ENCODE data around the gene SOCS4. TPM values are rescaled to one million over a fixed set of nuclear protein-coding genes. Genes with fewer than 3 reads are reported as not detected.

SOCS4 gene
- total and polyA plus RNA-seq, 2 experiments from 2014 or later = 17.7 to 24.9 TPM

GRCh38 chr14:55085060-55085660 is 58.1 kb downstream of the SOCS4 start:
- Histone ChIP-seq H2AFZ (no peak overlapping the region), H3K27ac (ENCODE audit: low read depth) (no peak overlapping the region), H3F3A (replicated peaks; ENCODE audit: low read depth) (no peaks in the 10 kb centered on the region), H3K36me3 (ENCODE audit: insufficient read depth) (no peaks in the 10 kb centered on the region), H4K20me1 (replicated peaks; ENCODE audit: insufficient read depth) (no peaks in the 10 kb centered on the region), H3K9me2 (ENCODE audit: insufficient read depth) (no peaks in the 10 kb centered on the region), H3K4me3 (no peak overlapping the region), H3K79me2 (replicated peaks; ENCODE audit: insufficient read depth) (no peaks in the 10 kb centered on the region), H3K27me3 (ENCODE audit: insufficient read depth) (no peaks in the 10 kb centered on the region), H3K4me2 (no peak overlapping the region), H3K4me1 (ENCODE audit: insufficient read depth) (no peaks in the 10 kb centered on the region)
- H3K27me3 Mint-ChIP-seq (ENCODE audit: insufficient read depth, low read depth, poor library complexity) = peaks cover 2% of the 10 kb centered on the region
- peaks cover 3% of the 10 kb centered on the region; the same call in 1 of the 3 replicates for H3K4me1 Mint-ChIP-seq
- H3K27ac Mint-ChIP-seq = no peak overlapping the region
- H3K9me3 Mint-ChIP-seq = no peaks in the 10 kb centered on the region; the same call in 2 of the 3 replicates
- TF ChIP-seq EZH2 (IDR thresholded peaks at IDR 0.05; ENCODE audit: low read depth, unreplicated experiment) (no peak), ZNF462 (CRISPR knock-in tag; IDR thresholded peaks at IDR 0.05) (no peak)
- ATAC-seq = no peak
- no peak for DNase-seq (ENCODE audit: low spot score)
- no peaks in the 10 kb centered on the region for H3K36me3 Mint-ChIP-seq (ENCODE audit: low read depth)
- H3K4me3 Mint-ChIP-seq = no peak overlapping the region

GRCh38 chr14:55086938-55087337 is 59.9 kb downstream of the SOCS4 start:
- Mint-ChIP-seq H3K9me3 (no peaks in the 10 kb centered on the region; the same call in 2 of the 3 replicates), H3K27me3 (ENCODE audit: insufficient read depth, low read depth, poor library complexity) (no peaks in the 10 kb centered on the region), H3K4me1 (peaks cover 3% of the 10 kb centered on the region; the same call in 1 of the 3 replicates), H3K27ac (no peak overlapping the region), H3K4me3 (no peak overlapping the region), H3K36me3 (ENCODE audit: low read depth) (no peaks in the 10 kb centered on the region)
- no peaks in the 10 kb centered on the region for H3K79me2 ChIP-seq (replicated peaks; ENCODE audit: insufficient read depth)
- ATAC-seq = no peak
- H3K4me2 ChIP-seq = no peak overlapping the region
- H3K27ac ChIP-seq (ENCODE audit: low read depth) = no peak overlapping the region
- no peaks in the 10 kb centered on the region for H3K36me3 ChIP-seq (ENCODE audit: insufficient read depth)
- no peaks in the 10 kb centered on the region for H3K4me1 ChIP-seq (ENCODE audit: insufficient read depth)
- H3K4me3 ChIP-seq = no peak overlapping the region
- H4K20me1 ChIP-seq (replicated peaks; ENCODE audit: insufficient read depth) = no peaks in the 10 kb centered on the region
- no peaks in the 10 kb centered on the region for H3K27me3 ChIP-seq (ENCODE audit: insufficient read depth)
- no peak overlapping the region for H2AFZ ChIP-seq
- no peaks in the 10 kb centered on the region for H3K9me2 ChIP-seq (ENCODE audit: insufficient read depth)
- no peak for DNase-seq (ENCODE audit: low spot score)
- no peaks in the 10 kb centered on the region for H3F3A ChIP-seq (replicated peaks; ENCODE audit: low read depth)
- TF ChIP-seq REST (IDR thresholded peaks at IDR 0.05; ENCODE audit: unreplicated experiment) (no peak), STAT1 (IDR thresholded peaks at IDR 0.05; ENCODE audit: unreplicated experiment) (no peak), ZNF114 (CRISPR knock-in tag; IDR thresholded peaks at IDR 0.05) (no peak), ZNF331 (CRISPR knock-in tag; IDR thresholded peaks at IDR 0.05; ENCODE audit: low read depth) (no peak), CTCF (conservative IDR thresholded peaks at IDR 0.05; ENCODE audit: low read depth in 2 of 2) (no peak), CREB1 (CRISPR knock-in tag; IDR thresholded peaks at IDR 0.05; ENCODE audit: low read depth) (no peak), POLR2AphosphoS5 (IDR thresholded peaks at IDR 0.05; ENCODE audit: low read depth) (no peak)

Measured in GM23338 (cell line).